ENCODE results near the gene NMUR2. TPM values are rescaled to one million over a fixed set of nuclear protein-coding genes. Genes with fewer than 3 reads are reported as not detected.

The NMUR2 gene
- total RNA-seq, 1 experiment from 2014 or later, result not detected

- POLR2A ChIA-PET (ENCODE audit: unreplicated experiment), result no interaction called here
- Histone ChIP-seq H3K9me2 (ENCODE audit: insufficient read depth) (no peaks in the 10 kb centered on the region), H3K27me3 (ENCODE audit: insufficient read depth, low read depth) (no peaks in the 10 kb centered on the region), H3K79me2 (ENCODE audit: low read depth) (no peaks in the 10 kb centered on the region), H4K20me1 (ENCODE audit: insufficient read depth) (no peaks in the 10 kb centered on the region), H3F3A (ENCODE audit: insufficient read depth, low read depth) (no peaks in the 10 kb centered on the region), H3K4me3 (no peak overlapping the region), H3K36me3 (ENCODE audit: low read depth) (no peaks in the 10 kb centered on the region), H3K4me2 (no peak overlapping the region), H3K4me1 (replicated peaks; ENCODE audit: insufficient read depth) (no peaks in the 10 kb centered on the region), H3K9me3 (ENCODE audit: insufficient read depth, low read depth) (no peaks in the 10 kb centered on the region), H3K27ac (no peak overlapping the region), H2AFZ (no peak overlapping the region)
- CTCF ChIA-PET, result no interaction called here
- TF ChIP-seq EZH2 (IDR thresholded peaks at IDR 0.05; ENCODE audit: low read depth) (no peak), CTCF (conservative IDR thresholded peaks at IDR 0.05) (no peak)
- intact Hi-C loops (cut with micrococcal nuclease; ENCODE audit: unreplicated experiment), result no loop called here
- DNase-seq, result no peak
- BruUV-seq (replicated peaks), result no TSS peak
These were observed 30.3 kb downstream of the NMUR2 start for GRCh38 chr5:152374711-152375275.

GRCh38 chr5:152372875-152373274 is 32.2 kb downstream of the NMUR2 start:
- Histone ChIP-seq H3K4me1 (replicated peaks; ENCODE audit: insufficient read depth) (no peaks in the 10 kb centered on the region), H3K27me3 (ENCODE audit: insufficient read depth, low read depth) (no peaks in the 10 kb centered on the region), H3K27ac (no peak overlapping the region), H3K79me2 (ENCODE audit: low read depth) (no peaks in the 10 kb centered on the region), H3K9me3 (ENCODE audit: insufficient read depth, low read depth) (no peaks in the 10 kb centered on the region), H2AFZ (no peak overlapping the region), H3F3A (ENCODE audit: insufficient read depth, low read depth) (no peaks in the 10 kb centered on the region), H3K36me3 (ENCODE audit: low read depth) (no peaks in the 10 kb centered on the region), H3K9me2 (ENCODE audit: insufficient read depth) (no peaks in the 10 kb centered on the region), H4K20me1 (ENCODE audit: insufficient read depth) (no peaks in the 10 kb centered on the region), H3K4me2 (no peak overlapping the region), H3K4me3 (no peak overlapping the region)
- POLR2A ChIA-PET (ENCODE audit: unreplicated experiment), result no interaction called here
- DNase-seq, result no peak
- TF ChIP-seq CTCF (conservative IDR thresholded peaks at IDR 0.05) (no peak), EZH2 (IDR thresholded peaks at IDR 0.05; ENCODE audit: low read depth) (no peak)
- BruUV-seq (replicated peaks), result no TSS peak
- intact Hi-C loops (cut with micrococcal nuclease; ENCODE audit: unreplicated experiment), result no loop called here
- CTCF ChIA-PET, result no interaction called here

- POLR2A ChIA-PET (ENCODE audit: unreplicated experiment), result no interaction called here
- no peak overlapping the region for H3K4me2 ChIP-seq
- H3K4me3 ChIP-seq, result no peak overlapping the region
- H3K9me2 ChIP-seq (ENCODE audit: insufficient read depth), result no peaks in the 10 kb centered on the region
- no peaks in the 10 kb centered on the region for H3K79me2 ChIP-seq (ENCODE audit: low read depth)
- no peaks in the 10 kb centered on the region for H3F3A ChIP-seq (ENCODE audit: insufficient read depth, low read depth)
- H2AFZ ChIP-seq, result no peak overlapping the region
- DNase-seq, result no peak
- H3K36me3 ChIP-seq (ENCODE audit: low read depth), result no peaks in the 10 kb centered on the region
- H4K20me1 ChIP-seq (ENCODE audit: insufficient read depth), result no peaks in the 10 kb centered on the region
- no peaks in the 10 kb centered on the region for H3K9me3 ChIP-seq (ENCODE audit: insufficient read depth, low read depth)
- no peaks in the 10 kb centered on the region for H3K27me3 ChIP-seq (ENCODE audit: insufficient read depth, low read depth)
- no peaks in the 10 kb centered on the region for H3K4me1 ChIP-seq (replicated peaks; ENCODE audit: insufficient read depth)
- no TSS peak for BruUV-seq (replicated peaks)
- intact Hi-C loops (cut with micrococcal nuclease; ENCODE audit: unreplicated experiment), result no loop called here
- H3K27ac ChIP-seq, result no peak overlapping the region
- CTCF ChIA-PET, result no interaction called here
- TF ChIP-seq CTCF (conservative IDR thresholded peaks at IDR 0.05) (no peak), EZH2 (IDR thresholded peaks at IDR 0.05; ENCODE audit: low read depth) (no peak)
These were observed 35.8 kb downstream of the NMUR2 start for GRCh38 chr5:152369298-152369697.
